ENCODE measurements around the gene PBXIP1.

Gene PBXIP1

GRCh38 chr1:154972213-154972516 is 16.3 kb upstream of the PBXIP1 start:
- peak overlapping the region; percentile 55 for H3K4me3 ChIP-seq (ENCODE audit: low read depth, low read length)

GRCh38 chr1:154971341-154971998 is 15.6 kb upstream of the PBXIP1 start:
- H3K4me3 ChIP-seq (ENCODE audit: low read depth, low read length): peak overlapping the region; percentile 81
- no peak for TF ChIP-seq CTCF (IDR thresholded peaks at IDR 0.05; ENCODE audit: low read depth, low read length, missing control alignments)
- in situ Hi-C loops (cut with HindIII; ENCODE audit: low sequenced_read_pairs): no loop called here
- no peak for DNase-seq (ENCODE audit: low read depth)

More at GRCh38 chr1:154972213-154972516, 16.3 kb upstream of the PBXIP1 start:
- no peak for TF ChIP-seq CTCF (IDR thresholded peaks at IDR 0.05; ENCODE audit: low read depth, low read length, missing control alignments)
- in situ Hi-C loops (cut with HindIII; ENCODE audit: low sequenced_read_pairs): no loop called here
- no peak for DNase-seq (ENCODE audit: low read depth)

GRCh38 chr1:154970631-154971340 is 14.9 kb upstream of the PBXIP1 start, which contains the start of gene SHC1:
SHC1 (minus strand) TSS chr1:154970747; CDS start chr1:154970526, 221 bp downstream.
- no peak for TF ChIP-seq CTCF (IDR thresholded peaks at IDR 0.05; ENCODE audit: low read depth, low read length, missing control alignments)
- in situ Hi-C loops (cut with HindIII; ENCODE audit: low sequenced_read_pairs): no loop called here
- DNase-seq (ENCODE audit: low read depth): peak; percentile 83
- peak within 1 kb of the TSS; percentile 81 for H3K4me3 ChIP-seq (ENCODE audit: low read depth, low read length)

GRCh38 chr1:154969860-154970452 is 14.1 kb upstream of the PBXIP1 start:
- peak overlapping the region; percentile 81 for H3K4me3 ChIP-seq (ENCODE audit: low read depth, low read length)
- TF ChIP-seq CTCF (IDR thresholded peaks at IDR 0.05; ENCODE audit: low read depth, low read length, missing control alignments): no peak
- DNase-seq (ENCODE audit: low read depth): no peak
- in situ Hi-C loops (cut with HindIII; ENCODE audit: low sequenced_read_pairs): no loop called here

GRCh38 chr1:154969246-154969645 is 13.3 kb upstream of the PBXIP1 start:
- no peak for TF ChIP-seq CTCF (IDR thresholded peaks at IDR 0.05; ENCODE audit: low read depth, low read length, missing control alignments)
- DNase-seq (ENCODE audit: low read depth): no peak
- in situ Hi-C loops (cut with HindIII; ENCODE audit: low sequenced_read_pairs): no loop called here
- peak overlapping the region; percentile 81 for H3K4me3 ChIP-seq (ENCODE audit: low read depth, low read length)

GRCh38 chr1:154968731-154969130 is 12.8 kb upstream of the PBXIP1 start:
- H3K4me3 ChIP-seq (ENCODE audit: low read depth, low read length): peak overlapping the region; percentile 81
- in situ Hi-C loops (cut with HindIII; ENCODE audit: low sequenced_read_pairs): no loop called here
- no peak for DNase-seq (ENCODE audit: low read depth)
- no peak for TF ChIP-seq CTCF (IDR thresholded peaks at IDR 0.05; ENCODE audit: low read depth, low read length, missing control alignments)
